ENCODE results near the gene VPS13D. TPM values are rescaled to one million over a fixed set of nuclear protein-coding genes. Genes with fewer than 3 reads are reported as not detected.

The VPS13D gene
- total RNA-seq, 1 experiment from 2014 or later: 33.1 TPM

DNA sequence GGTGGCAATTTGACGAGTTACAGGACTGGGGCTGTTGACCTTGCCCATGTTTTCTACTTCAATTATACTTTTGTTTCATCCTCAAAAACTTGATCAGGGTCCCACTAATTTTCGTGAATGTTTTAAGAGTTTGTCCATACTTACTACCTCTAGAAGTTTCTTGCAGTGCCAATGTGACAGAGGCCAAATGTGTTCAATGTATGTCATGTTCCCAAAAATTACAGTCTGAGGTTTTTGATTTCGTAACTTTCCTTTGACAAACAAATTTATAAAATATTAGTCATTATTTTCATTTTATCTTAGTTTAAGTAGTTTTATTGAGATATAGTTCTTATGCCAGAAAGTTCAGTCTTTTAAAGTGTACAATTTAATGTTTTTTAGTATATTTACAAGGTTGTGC is 15.3 kb downstream of the VPS13D start:
- no peak overlapping the region for H3K4me3 ChIP-seq (ENCODE audit: low read depth in 2 of 2, low read length in 2 of 2)
- ChIA-PET POLR2A (no interaction called here), CTCF (no interaction called here)
- intact Hi-C loops (cut with micrococcal nuclease; ENCODE audit: unreplicated experiment) (no loop called here), in situ Hi-C loops (cut with HindIII; ENCODE audit: low pct_unique_long_range_greater_than_20kb, low sequenced_read_pairs) (no loop called here)
- no peaks in the 10 kb centered on the region for H3K4me1 ChIP-seq (ENCODE audit: control insufficient read depth, insufficient read depth, low read length)
- no TSS peak for BruUV-seq (replicated peaks)
- DNase-seq (ENCODE audit: low read depth, low spot score): no peak
- H3K9me3 ChIP-seq (ENCODE audit: control insufficient read depth, insufficient read depth, low read depth, low read length): no peaks in the 10 kb centered on the region
- no peaks in the 10 kb centered on the region for H3K27me3 ChIP-seq (ENCODE audit: control insufficient read depth, insufficient read depth, low read length)
- no peak for TF ChIP-seq POLR2AphosphoS5 (IDR thresholded peaks at IDR 0.05; ENCODE audit: low read depth, low read length)
- TF ChIP-seq, protein P1, sequence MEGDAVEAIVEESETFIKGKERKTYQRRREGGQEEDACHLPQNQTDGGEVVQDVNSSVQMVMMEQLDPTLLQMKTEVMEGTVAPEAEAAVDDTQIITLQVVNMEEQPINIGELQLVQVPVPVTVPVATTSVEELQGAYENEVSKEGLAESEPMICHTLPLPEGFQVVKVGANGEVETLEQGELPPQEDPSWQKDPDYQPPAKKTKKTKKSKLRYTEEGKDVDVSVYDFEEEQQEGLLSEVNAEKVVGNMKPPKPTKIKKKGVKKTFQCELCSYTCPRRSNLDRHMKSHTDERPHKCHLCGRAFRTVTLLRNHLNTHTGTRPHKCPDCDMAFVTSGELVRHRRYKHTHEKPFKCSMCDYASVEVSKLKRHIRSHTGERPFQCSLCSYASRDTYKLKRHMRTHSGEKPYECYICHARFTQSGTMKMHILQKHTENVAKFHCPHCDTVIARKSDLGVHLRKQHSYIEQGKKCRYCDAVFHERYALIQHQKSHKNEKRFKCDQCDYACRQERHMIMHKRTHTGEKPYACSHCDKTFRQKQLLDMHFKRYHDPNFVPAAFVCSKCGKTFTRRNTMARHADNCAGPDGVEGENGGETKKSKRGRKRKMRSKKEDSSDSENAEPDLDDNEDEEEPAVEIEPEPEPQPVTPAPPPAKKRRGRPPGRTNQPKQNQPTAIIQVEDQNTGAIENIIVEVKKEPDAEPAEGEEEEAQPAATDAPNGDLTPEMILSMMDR (IDR thresholded peaks at IDR 0.05): no peak
- TF ChIP-seq SIN3A (IDR thresholded peaks at IDR 0.05; ENCODE audit: borderline replicate concordance, insufficient read depth, low read depth, low read length): no peak
- TF ChIP-seq, protein P2, sequence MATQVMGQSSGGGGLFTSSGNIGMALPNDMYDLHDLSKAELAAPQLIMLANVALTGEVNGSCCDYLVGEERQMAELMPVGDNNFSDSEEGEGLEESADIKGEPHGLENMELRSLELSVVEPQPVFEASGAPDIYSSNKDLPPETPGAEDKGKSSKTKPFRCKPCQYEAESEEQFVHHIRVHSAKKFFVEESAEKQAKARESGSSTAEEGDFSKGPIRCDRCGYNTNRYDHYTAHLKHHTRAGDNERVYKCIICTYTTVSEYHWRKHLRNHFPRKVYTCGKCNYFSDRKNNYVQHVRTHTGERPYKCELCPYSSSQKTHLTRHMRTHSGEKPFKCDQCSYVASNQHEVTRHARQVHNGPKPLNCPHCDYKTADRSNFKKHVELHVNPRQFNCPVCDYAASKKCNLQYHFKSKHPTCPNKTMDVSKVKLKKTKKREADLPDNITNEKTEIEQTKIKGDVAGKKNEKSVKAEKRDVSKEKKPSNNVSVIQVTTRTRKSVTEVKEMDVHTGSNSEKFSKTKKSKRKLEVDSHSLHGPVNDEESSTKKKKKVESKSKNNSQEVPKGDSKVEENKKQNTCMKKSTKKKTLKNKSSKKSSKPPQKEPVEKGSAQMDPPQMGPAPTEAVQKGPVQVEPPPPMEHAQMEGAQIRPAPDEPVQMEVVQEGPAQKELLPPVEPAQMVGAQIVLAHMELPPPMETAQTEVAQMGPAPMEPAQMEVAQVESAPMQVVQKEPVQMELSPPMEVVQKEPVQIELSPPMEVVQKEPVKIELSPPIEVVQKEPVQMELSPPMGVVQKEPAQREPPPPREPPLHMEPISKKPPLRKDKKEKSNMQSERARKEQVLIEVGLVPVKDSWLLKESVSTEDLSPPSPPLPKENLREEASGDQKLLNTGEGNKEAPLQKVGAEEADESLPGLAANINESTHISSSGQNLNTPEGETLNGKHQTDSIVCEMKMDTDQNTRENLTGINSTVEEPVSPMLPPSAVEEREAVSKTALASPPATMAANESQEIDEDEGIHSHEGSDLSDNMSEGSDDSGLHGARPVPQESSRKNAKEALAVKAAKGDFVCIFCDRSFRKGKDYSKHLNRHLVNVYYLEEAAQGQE (IDR thresholded peaks at IDR 0.05; ENCODE audit: insufficient read depth in 1 of 2, low read depth in 2 of 2, low read length in 1 of 2): no peak
- no peak for TF ChIP-seq TCF7L2 (IDR thresholded peaks at IDR 0.05; ENCODE audit: low read depth, low read length)
- ATAC-seq: no peak
- no peaks in the 10 kb centered on the region; the same call in none of the 2 replicates for H3K36me3 ChIP-seq (ENCODE audit: control insufficient read depth, insufficient read depth, low read length)
- H3K27ac ChIP-seq (ENCODE audit: low read length): no peak overlapping the region

DNA sequence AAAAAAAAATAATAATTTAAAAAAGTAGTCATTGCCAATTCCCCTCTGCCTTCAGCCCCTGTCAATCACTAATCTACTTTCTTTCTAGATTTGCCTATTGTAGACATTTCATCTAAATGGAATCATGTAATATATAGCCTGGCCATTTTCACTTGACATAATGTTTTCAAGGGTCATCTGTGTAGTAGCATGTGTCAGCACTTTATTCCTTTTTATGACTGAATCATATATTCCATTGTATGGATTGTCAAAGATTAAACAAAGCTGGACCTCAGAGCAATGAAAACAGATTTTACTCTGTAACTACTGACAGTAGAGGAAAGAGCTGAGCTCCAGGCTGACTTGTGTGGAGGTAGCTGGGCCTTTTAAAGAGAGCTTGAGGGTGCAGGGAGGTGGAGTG is 15.9 kb downstream of the VPS13D start:
- ATAC-seq (no peak), DNase-seq (ENCODE audit: low read depth, low spot score) (no peak)
- CTCF ChIA-PET: no interaction called here
- no peak overlapping the region for H3K4me3 ChIP-seq (ENCODE audit: low read depth in 2 of 2, low read length in 2 of 2)
- H3K4me1 ChIP-seq (ENCODE audit: control insufficient read depth, insufficient read depth, low read length): no peaks in the 10 kb centered on the region
- no peaks in the 10 kb centered on the region for H3K9me3 ChIP-seq (ENCODE audit: control insufficient read depth, insufficient read depth, low read depth, low read length)
- intact Hi-C loops (cut with micrococcal nuclease; ENCODE audit: unreplicated experiment): no loop called here
- H3K27ac ChIP-seq (ENCODE audit: low read length): no peak overlapping the region
- in situ Hi-C loops (cut with HindIII; ENCODE audit: low pct_unique_long_range_greater_than_20kb, low sequenced_read_pairs): no loop called here
- TF ChIP-seq SIN3A (IDR thresholded peaks at IDR 0.05; ENCODE audit: borderline replicate concordance, insufficient read depth, low read depth, low read length) (no peak), TCF7L2 (IDR thresholded peaks at IDR 0.05; ENCODE audit: low read depth, low read length) (no peak), POLR2AphosphoS5 (IDR thresholded peaks at IDR 0.05; ENCODE audit: low read depth, low read length) (no peak)
- TF ChIP-seq, protein P1 (IDR thresholded peaks at IDR 0.05): no peak
- TF ChIP-seq, protein P2 (IDR thresholded peaks at IDR 0.05; ENCODE audit: insufficient read depth in 1 of 2, low read depth in 2 of 2, low read length in 1 of 2): no peak
- POLR2A ChIA-PET: no interaction called here
- no peaks in the 10 kb centered on the region for H3K27me3 ChIP-seq (ENCODE audit: control insufficient read depth, insufficient read depth, low read length)
- BruUV-seq (replicated peaks): no TSS peak
- H3K36me3 ChIP-seq (ENCODE audit: control insufficient read depth, insufficient read depth, low read length): no peaks in the 10 kb centered on the region; the same call in none of the 2 replicates

All from Panc1 (cell line).